Umbilical cord (tissue), 2 donors: Measurements from ENCODE around the gene NAP1L4. TPM values are rescaled to one million over a fixed set of nuclear protein-coding genes. Genes with fewer than 3 reads are reported as not detected.
A peak's percentile ranks its signal among the peaks of the same experiment; 100 is the strongest.

Experiments used
- DNase-seq: peaks from one replicate; pipeline ENCODE4 v3.0.0-alpha.2; 2015; ENCODE audit warnings: low spot score
- total RNA-seq: library from RNA; depleted of rRNA; stranded (reverse); fragments of >200 nt; gene quantifications from one replicate; pipeline ENCODE4 v1.2.3, GENCODE V29; 2014; ENCODE audit warnings: low replicate concordance; ENCODE audit not compliant: insufficient read depth

Gene NAP1L4
- total RNA-seq, 1 donor from 2014 or later, result 91.0 TPM

DNA sequence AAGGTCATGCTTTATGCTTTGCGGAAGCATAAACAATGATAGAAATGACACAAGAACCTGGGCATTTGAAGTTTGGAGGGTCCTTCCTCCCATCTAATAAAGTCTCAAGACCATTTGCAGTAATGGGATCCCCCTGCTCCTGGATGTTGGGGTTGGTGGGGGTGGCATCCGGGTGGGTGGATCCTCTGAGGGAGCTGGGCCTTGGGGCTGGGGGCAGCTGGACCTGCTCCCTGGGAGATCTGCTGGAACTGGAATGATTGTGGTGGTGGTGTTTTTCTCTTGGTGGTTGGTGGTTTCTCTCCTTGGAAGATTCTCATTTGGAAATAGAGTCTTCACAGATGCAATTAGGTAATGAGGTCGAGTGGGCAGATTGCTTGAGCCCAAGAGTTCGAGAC is 2.2 kb upstream of the NAP1L4 start:
- DNase-seq, result no peak

DNA sequence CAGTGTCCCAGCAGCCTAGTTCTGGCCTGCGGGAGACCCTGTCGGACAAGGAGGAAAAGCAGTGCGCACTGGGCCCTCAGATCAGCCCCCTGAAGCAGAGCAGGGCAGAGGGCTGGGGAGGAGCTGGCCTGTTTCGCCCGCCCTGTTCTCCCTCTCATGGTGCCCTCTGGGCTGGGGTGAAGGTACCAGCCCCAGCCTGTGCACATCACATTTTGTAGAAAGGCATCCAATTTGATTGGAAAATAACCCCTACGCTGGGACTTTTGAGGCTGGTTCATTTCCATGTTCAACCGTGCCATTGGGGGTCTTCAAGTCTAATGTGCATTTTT is 832 bp upstream of the NAP1L4 start:
- DNase-seq, result no peak

DNA sequence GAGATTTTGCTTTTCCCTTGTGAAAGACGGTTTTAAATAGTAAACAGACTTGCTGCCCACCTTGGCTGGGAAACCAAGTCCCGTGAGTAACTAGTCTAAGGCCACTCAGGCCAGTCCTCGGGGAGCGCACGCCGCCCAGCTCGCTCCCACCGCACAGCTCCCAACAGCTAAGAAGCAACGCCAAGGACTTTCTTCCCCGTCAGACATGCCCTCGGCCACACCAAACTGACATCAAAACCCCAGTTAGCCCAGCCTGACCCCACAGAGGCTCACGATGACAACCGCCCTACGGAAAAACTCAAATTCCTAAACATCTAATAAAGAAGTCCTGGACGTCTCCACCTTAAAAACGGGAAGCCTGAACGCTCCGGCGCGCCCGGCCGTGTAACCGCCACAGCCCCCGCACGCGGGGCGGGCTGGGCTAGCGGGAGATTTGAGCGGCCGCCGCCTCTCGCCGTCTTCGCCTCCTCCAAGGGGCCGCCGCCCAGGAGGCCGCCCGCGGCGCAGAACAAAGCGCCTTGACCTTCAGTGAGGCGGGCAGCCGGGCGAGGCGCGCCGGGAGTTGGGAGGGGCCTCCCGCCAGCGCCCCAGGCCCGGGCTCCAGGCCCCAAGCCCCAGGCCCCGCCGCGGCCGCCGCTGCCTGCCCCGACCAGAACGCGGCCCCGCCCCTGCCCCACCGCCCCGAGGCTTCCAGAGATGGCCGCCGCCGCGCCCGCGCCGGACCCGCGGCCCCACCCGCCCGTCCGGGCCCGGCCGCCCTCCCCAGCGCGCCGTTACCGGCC is 486 bp downstream of the NAP1L4 start:
- DNase-seq, result peak; percentile 36

DNA sequence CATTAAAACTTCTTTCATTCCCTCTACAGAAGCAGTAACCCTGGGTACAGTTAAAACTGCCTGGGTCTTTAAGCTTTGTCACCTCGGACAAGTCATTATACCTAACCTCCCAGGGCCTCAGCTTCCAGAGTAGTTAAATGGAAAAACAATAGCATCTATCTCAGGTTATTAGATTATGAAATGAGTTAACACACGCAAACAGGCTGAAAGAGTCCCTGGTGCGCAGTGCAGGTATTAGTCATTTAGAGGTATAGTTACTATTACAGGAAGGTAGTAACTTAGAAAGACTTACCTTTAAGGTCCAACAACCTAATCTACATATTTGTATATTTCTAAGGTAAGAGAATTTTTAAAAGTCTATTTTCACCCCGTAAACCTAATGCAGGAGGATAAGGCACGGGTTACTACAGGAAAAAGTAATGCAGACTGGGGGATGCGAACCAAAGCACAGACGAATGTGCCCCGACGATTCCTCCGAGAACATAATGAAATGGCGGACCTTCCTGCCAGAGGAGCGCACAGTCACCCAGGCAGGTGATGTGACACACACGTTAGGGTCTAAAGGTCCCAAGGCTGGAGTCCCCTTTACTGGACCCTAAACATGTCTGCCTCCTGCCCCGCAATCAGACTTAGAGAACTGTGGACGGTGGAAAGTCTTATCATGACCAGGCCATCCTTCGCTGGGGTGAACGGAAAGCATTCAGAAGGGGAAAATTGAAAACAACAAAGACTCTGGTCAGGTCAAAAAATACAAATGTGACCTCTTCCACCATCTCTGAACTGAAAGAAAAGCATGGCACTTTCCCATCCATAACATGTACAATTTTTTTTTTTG is 1.3 kb downstream of the NAP1L4 start:
- no peak for DNase-seq

DNA sequence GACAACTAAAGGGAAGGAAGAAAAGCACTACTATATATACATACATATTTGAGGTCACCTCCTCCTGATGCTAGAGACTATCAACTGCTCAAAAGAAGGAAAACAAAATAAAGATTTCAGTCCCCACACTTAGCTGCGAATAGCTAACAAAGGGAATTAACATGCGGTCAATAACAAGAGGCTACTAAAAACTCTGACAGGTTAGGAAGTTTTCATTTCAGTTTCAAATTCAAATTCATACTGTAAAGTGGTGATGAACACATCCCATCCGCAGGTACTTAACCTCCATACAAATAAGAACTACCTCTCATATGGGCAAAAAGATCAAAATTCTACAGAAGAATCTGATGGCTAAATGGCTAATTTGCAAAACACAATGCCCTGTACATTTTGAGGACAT is 2.6 kb downstream of the NAP1L4 start:
- no peak for DNase-seq

DNA sequence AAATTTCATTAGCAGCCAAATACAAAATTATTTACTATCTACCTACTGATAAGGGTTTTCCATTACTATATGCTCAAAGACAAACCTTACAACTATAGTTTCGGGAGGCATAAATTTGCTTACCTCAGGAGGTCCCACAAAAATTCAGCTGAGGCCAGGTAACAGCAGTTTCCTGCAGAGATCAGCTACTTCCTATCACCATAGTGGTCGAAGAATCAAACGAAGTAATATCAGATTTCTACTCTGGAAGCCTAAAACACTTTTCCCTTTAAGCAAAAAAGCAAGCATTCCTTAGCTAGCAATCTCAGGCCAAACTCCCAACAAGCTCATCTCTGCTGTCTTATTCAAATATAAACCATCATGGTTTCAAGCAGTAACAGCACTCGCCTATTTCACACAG is 3.1 kb downstream of the NAP1L4 start:
- DNase-seq, result no peak

DNA sequence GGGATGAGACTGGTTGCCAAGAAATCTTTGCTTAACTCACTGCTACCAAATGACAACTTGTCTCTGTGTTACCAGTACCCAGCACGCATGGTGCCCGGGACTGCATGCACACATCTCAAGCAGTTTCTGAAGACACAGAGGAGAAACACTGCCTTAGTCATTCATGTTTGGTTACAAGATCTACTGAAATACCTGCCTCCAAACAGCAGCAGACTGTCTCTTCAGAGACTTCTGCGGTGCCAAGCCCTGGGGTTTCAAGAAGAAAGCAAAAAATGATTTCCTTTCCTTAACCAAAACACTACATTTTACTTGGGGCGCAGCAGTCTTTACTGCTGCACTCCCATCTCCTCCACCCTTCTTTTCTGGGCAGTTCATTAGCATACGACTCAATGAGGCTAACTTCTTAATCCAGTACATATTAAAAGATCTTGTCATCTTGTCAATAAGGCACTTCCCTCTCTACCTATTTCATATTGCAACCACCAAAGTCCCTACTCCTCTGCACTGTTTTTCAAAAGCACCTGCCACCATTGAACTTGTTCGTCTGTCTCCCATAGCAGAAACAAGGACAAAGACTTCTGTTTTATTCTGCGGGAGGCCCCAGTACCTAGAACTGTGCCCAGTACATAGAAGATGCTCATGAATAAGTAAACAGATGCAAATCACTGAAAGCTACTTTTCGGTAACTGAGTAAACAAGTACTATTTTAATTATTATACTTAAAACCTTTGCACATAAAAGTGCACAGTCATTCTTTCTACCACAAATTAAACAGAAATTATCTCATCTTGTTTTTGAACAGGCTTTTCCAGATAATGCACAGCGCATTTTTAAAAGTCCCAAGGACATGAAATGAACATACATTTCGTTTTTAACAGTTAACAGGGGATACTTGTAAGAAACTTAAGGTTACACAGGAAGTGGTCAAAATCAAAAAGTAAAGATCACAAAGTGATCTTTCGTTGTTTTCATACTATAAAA is 4.0 kb downstream of the NAP1L4 start:
- no peak for DNase-seq

DNA sequence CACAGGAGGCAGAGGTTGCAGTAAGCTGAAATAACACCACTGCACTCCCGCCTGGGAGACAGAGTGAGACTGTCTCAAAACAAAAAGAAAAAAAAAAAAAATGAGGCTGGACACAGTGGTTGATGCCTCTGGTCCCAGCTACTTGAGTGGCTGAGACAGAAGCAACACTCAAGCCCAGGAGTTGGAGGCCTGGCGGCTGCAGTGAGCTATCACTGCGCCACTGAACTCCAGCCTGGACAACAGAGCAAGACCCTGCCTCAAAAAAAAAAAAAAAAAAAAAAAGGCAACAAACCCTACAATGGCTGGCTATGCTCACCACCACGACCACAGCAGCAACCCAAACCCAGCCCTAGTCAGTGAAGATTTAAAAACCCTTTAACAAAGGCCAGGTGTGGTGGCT is 8.2 kb downstream of the NAP1L4 start:
- no peak for DNase-seq

DNA sequence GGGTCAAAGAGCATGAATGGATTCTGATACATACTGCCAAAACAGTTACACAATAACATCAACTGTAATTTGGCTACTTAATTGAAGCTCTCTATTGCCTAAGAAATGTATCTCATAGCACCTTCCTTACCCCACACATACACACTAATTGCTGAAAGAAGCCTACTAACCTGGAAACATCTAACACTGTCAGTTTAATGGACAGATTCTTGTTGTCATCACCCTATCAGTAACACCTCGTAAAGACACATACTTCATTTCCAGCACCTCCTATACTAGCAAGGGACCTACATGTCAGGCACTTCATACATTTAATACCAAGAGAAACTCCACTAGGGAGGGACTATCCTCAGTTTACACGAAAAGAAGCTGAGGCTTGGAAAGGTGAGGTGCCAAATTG is 9.9 kb downstream of the NAP1L4 start:
- DNase-seq, result no peak

DNA sequence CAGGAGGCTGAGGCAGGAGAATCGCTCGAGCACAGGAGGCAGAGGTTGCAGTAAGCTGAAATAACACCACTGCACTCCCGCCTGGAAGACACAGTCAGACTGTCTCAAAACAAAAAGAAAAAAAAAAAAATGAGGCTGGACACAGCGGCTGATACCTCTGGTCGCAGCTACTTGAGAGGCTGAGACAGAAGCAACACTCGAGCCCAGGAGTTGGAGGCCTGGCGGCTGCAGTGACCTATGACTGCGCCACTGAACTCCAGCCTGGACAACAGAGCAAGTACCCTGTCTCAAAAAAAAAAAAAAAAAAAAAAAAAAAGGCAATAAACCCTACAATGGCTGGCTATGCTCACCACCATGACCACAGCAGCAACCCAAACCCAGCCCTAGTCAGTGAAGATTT is 11.0 kb downstream of the NAP1L4 start:
- no peak for DNase-seq

DNA sequence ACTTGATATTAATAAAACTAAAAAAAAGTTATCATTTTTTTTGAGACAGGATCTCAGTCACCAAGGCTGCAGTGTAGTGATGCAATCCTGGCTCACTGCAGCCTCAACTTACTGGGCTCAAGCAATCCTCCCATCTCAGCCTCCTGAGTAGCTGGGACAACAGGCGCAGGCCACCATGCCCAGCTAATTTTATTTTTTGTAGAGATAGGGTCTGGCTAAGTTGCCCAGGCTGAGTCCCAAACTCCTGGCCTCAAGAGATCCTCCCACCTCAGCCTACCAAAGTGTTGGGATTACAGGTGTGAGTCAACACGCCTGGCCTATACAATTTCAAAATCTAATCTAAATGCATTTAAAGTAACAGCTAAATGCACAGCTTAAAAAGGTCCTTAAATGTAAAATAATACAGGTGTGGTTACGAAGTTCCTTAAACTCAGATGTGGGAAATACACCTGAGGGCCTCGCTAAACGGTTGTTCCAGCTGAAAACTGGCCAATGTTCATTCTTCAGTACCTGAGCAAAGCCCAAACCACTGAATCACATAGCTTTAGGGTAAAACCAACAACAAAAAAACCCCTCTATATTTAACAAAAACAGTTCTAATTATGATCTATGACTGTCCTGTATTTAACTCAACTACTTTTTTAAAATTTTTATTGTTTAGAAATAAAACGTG is 11.8 kb downstream of the NAP1L4 start:
- no peak for DNase-seq

DNA sequence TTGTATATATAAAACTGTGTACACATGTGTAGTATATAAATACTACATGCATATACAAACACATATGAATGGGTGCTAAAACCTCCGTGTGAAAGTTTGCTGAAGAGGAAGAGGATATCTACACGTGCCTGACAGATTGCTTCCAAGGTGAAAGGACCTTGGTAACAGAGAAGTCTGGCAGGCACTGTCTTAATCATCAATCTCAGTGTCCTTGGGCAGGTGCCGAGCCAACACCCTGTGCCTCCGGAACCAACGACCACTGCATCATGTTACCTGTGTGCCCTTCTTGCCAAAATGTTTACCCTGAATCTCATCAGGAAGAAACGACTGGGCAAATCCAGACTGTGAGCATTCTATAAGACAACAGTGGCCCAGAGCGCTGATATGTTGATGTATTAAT is 15.0 kb downstream of the NAP1L4 start:
- DNase-seq, result no peak

DNA sequence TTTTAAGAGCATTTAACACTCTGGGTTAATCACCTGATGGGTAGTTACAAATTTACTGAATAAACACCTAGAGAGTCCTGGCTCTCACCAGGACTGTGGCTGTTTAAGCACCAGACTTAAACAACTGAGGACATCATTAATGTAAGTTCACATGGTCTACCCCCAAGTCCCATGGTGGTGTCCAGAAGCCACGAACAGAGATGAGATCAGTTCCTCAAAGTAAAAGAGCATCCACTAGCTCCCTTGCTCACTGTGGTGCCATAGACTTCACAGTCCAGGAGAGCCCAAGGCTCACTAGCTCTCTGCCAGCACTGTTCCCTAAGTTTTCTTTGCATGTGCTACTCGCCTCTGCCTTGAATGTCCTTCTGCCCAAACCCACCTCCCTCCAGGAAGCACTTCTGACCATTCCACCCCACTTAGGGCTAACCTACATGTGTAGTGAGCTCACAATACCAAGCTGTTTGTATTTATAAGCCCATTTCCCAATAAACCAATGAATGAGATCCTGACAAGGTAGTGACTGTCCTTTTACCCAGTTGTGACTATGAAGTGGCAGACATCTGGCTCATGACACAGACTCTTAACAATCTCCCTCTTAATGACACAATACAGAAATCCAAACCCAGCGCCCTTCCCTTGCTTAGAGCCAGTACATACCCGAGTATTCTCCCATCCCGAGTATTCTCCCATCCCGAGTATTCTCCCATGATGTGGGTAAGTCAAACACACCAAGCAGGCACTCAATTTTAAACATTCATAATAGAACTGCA is 15.7 kb downstream of the NAP1L4 start:
- no peak for DNase-seq

DNA sequence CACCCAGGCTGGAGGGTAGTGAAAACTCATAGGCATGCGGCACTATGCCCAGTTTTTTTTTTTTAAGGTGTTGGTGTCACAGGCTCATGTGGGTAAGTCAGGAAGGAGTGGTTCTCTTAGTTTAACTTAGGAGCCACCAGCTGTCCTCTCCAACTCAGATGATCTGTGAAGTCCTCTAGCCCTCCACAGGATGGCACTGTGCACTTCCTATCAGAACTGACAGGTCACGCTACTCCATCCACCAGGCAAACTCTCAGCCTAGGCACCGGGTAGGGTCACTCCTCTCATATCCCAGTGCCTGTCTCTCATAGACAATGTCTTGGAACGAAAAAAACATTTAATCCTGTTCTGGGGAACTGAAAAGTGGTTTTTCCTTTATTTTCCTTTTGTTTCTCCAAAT is 16.5 kb downstream of the NAP1L4 start:
- no peak for DNase-seq

DNA sequence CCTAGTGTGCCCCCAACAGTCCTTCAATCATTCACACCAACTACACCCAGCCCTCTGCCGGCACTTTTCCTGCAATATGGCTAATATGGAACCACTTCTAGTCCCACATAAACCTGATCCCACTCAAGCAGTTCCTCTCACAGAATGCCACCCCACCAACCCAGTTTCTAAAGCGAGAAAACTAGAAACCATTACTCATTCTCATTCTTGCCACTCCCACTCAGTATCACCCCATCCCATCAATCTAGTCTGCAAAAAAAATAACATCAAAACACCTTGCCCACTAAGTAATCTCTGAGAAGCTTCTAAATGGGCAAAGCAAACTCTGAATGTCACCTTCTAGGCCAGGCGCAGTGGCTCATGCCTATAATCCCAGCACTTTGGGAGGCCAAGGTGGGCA is 17.9 kb downstream of the NAP1L4 start:
- DNase-seq, result no peak

DNA sequence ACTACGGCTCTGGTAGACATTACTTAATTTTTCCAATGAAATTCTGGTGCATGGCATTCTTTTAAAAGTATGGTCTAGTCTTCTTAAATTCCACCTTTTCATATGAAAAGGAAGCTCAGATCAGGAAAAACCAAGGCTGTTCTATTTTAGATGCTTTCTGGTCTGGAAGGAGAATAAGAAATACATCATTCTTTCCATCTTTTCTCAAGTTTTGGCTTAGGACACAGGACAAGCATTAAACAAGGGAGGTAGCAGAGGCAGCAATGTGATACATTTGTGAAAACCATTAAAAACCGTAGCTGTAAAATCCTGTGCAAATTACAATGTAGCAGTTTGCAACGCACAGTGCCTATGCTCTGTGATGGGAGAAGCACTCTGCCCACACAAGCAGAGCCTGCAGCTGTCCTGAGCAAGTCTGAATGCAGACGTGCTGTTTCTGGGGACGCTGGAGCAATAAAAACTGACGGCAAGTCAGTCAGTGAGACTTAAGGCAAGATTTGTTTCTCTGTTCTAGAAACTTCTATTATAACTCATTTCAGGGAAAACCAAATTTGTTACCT is 23.7 kb downstream of the NAP1L4 start:
- DNase-seq, result no peak

DNA sequence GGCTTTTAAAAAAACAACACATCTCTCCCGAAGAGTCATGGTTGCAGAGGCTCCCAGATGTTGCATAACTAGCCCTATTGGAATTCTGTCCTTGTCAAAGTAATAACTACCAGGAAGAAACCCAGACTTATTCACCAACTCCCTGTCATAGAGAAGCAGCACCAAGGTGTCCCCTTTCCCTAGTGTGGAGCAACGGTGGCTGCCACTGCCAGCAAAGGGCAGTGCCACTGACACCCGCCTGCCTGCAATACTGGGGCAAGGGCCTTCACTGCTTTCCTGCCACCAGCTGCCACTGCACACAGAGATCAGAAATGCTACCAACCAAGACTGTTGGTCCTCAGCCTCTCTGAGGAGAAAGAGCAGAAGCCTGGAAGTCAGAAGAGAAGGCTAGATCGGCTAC is 27.3 kb downstream of the NAP1L4 start:
- DNase-seq, result no peak

DNA sequence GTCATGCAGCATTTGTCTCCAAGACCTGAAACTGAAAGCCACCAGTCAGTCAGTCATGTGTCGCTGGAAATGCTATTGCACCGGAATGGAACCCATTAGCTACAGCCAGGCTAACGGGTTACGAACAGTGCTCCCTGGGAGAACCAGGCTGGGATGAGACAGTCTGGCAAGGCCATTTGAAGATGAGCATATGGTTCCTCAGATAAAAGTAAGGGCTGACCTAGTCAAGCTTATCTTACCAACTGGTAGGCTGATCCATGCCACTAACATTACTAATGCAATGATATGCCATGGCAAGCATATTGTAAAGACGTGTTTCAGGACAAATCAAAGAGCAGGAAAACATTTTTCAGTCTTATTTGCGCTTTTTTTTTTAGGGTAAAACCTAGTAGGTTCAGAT is 28.4 kb downstream of the NAP1L4 start:
- no peak for DNase-seq

DNA sequence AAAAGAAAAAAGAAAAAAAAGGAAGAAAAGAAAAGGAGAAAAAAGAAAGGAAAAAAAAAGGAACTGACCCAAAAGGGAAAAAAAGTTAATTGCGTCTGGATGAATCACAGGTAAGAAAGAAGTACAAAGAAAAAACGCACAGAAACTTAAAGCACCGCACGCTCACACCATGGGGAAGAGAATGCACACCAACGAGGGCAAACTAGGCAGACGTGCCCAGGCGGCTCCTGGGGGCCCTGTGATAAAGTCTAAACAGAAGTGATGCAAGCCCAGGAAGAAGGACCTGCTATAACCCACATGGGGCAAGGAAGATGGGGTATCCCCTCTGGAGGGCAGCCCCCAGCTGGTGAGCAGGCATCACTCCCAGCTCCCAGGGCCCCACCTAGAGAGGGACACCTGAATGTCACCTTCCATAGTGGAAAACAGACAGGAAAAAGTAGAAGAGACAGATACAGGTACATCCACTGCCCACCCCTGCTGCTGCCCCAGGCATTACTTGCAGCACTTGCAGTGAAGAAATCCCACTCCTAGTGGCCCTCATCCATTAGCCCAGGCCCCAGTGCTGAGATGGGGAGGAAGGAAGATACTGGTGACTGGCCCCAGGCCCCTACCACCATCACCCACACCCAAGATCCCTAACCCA is 28.9 kb downstream of the NAP1L4 start:
- DNase-seq, result no peak

DNA sequence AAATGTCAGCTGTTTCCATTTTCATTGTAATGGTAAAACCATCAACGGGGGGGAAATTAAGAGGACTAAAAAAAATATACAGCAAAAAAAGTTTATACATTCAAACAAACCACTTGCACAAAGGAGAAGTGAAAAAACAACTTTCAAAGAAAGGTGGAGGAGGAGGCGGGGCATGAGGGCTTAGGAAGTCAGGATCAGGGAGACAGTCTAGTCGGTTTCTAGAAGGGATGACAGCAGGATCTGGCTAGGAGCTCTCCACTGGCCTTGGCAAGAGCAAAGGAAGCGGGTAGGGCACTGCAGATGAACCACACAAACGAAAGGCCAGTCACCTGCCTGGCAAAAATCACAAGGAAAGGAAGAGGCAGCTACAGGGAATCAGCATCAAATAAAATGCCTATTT is 31.0 kb downstream of the NAP1L4 start:
- DNase-seq, result no peak
